HEK293T (cell line): ENCODE data around the gene MRPL21.

Experiments used
- BHLHE40 ChIP-seq: fragments of 450-650 bp; IDR thresholded peaks from 2 replicates; pipeline ENCODE4 v1.6.1; 2016; ENCODE audit warnings: mild to moderate bottlenecking, moderate library complexity, borderline replicate concordance
- HDGF ChIP-seq: fragments of 450-650 bp; IDR thresholded peaks from 2 replicates; pipeline ENCODE4 v1.6.1; 2017; ENCODE audit warnings: antibody characterized with exemption, borderline replicate concordance
- PKNOX1 ChIP-seq: fragments of 450-650 bp; IDR thresholded peaks from 2 replicates; pipeline ENCODE4 v1.6.1; 2016

GRCh38 chr11:68868221-68868835, 35.3 kb downstream of the MRPL21 start:
- TF ChIP-seq BHLHE40 (no peak), HDGF (no peak), PKNOX1 (no peak)
